HG02981 (cell line): ENCODE measurements around the gene MPDZ.

Experiments used
- ATAC-seq: cut with Tn5 transposase; IDR thresholded peaks from one replicate; pipeline ENCODE4 v1.9.1; 2021; ENCODE audit warnings: mild to moderate bottlenecking, moderate library complexity; ENCODE audit not compliant: unreplicated experiment

MPDZ gene

GRCh38 chr9:13090628-13091027 lies 188.9 kb downstream of the MPDZ start:
- no peak for ATAC-seq

- no peak for ATAC-seq
These were observed 189.8 kb downstream of the MPDZ start for GRCh38 chr9:13089666-13090065.

- ATAC-seq, result no peak
These were observed 190.6 kb downstream of the MPDZ start for GRCh38 chr9:13088720-13089427.

- ATAC-seq, result no peak
These were observed 195.4 kb downstream of the MPDZ start for GRCh38 chr9:13083963-13084528.

GRCh38 chr9:13083366-13083765 lies 196.1 kb downstream of the MPDZ start:
- no peak for ATAC-seq

GRCh38 chr9:13082796-13083195 lies 196.7 kb downstream of the MPDZ start:
- no peak for ATAC-seq

GRCh38 chr9:13078164-13078563 lies 201.3 kb downstream of the MPDZ start:
- no peak for ATAC-seq

GRCh38 chr9:13076616-13077015 lies 202.9 kb downstream of the MPDZ start:
- ATAC-seq, result no peak

GRCh38 chr9:13071921-13072320 lies 207.6 kb downstream of the MPDZ start:
- ATAC-seq, result no peak

- ATAC-seq, result no peak
These were observed 208.6 kb downstream of the MPDZ start for GRCh38 chr9:13070612-13071595.

- ATAC-seq, result no peak
These were observed 210.0 kb downstream of the MPDZ start for GRCh38 chr9:13069498-13069897.

- ATAC-seq, result no peak
These were observed 214.8 kb downstream of the MPDZ start for GRCh38 chr9:13064676-13065075.

GRCh38 chr9:13063880-13064459 lies 215.5 kb downstream of the MPDZ start:
- no peak for ATAC-seq

- no peak for ATAC-seq
These were observed 218.1 kb downstream of the MPDZ start for GRCh38 chr9:13061390-13061789.
